ENCODE results near the gene TTBK2. TPM values are rescaled to one million over a fixed set of nuclear protein-coding genes. Genes with fewer than 3 reads are reported as not detected.

The TTBK2 gene
- total RNA-seq (2014; rRNA removed; shearing (Covaris generic)): 8.9 and 9.6 TPM in 2 replicates

GRCh38 chr15:42920519-42921341, at the start of gene TTBK2:
Gene TTBK2 (minus strand): TSS chr15:42920778. CDS start chr15:42878617, 42,161 bp downstream.

GRCh38 chr15:42736793-42737528, 183.6 kb downstream of the TTBK2 start, which contains the start of gene CDAN1:
Gene CDAN1 (minus strand): TSS chr15:42737128. CDS start chr15:42737102, 26 bp downstream.

Small RNAs within 50 kb of the gene (small RNA-seq; reads per million reads assigned to genes)
- gene KRT8P50: not detected

Other genes with a start within 250 kb of the TTBK2 start
- 7.4 and 9.7 TPM in 2 replicates for gene CDAN1, start 183.7 kb downstream of the TTBK2 start, total RNA-seq (2014; rRNA removed; shearing (Covaris generic))
- gene UBR1, start 185.3 kb upstream of the TTBK2 start, total RNA-seq (2014; rRNA removed; shearing (Covaris generic)): 31.7 and 32.2 TPM in 2 replicates
- 21.7 and 25.8 TPM in 2 replicates for gene TMEM62, start 212.8 kb upstream of the TTBK2 start, total RNA-seq (2014; rRNA removed; shearing (Covaris generic))